ENCODE results near the gene SSX1.
"Not testable (repeated sequence)": the region's sequence is repeated elsewhere in the genome, so short reads cannot be mapped to it uniquely, and the experiment has no call there.

Gene SSX1, protein sequence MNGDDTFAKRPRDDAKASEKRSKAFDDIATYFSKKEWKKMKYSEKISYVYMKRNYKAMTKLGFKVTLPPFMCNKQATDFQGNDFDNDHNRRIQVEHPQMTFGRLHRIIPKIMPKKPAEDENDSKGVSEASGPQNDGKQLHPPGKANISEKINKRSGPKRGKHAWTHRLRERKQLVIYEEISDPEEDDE

GRCh38 chrX:48255062-48255796 is at the start of gene SSX1:
Gene SSX1, plus strand, starts transcription at chrX:48255392. Its CDS starts 1,850 bp downstream, at chrX:48257242.
- not testable (repeated sequence) for DNase-seq

GRCh38 chrX:48214341-48214740 is 40.9 kb upstream of the SSX1 start:
- DNase-seq: not testable (repeated sequence)

DNA sequence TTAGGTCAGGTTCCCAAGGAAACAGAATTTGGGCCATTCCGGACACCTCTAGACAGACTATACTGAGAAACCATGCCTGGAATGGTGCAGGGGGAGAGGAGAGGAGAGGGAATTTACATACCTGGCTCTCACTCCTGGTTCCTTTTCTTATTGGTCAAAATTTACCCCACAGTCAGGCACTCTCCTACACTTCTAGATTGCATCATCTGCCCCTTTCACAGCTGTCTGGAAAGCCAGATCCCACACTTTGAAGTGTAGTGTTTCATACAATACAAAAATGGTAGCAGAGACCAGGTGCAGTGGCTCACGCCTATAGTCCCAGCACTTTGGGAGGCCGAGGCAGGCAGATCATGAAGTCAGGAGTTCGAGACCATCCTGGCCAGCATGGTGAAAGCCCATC is 31.0 kb upstream of the SSX1 start:
- not testable (repeated sequence) for DNase-seq

DNA sequence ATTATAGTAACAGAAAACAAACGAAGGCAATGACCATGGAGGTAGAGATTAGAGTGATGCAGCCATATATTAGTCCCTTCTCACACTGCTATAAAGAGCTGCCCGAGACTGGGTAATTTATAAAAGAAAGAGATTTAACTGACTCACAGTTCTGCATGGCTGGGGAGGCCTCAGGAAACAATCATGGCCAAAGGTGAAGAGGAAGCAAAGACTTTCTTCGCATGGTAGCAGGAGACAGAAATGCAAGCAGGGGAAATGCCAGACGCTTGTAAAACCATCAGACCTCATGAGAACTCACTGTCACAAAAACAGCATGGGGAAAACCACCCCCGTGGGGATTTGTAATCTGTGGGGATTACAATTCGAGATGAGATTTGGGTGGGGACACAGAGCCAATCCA is 2.2 kb upstream of the SSX1 start:
- not testable (repeated sequence) for DNase-seq

GRCh38 chrX:48274365-48274764 is 19.2 kb downstream of the SSX1 start:
- not testable (repeated sequence) for DNase-seq

DNA sequence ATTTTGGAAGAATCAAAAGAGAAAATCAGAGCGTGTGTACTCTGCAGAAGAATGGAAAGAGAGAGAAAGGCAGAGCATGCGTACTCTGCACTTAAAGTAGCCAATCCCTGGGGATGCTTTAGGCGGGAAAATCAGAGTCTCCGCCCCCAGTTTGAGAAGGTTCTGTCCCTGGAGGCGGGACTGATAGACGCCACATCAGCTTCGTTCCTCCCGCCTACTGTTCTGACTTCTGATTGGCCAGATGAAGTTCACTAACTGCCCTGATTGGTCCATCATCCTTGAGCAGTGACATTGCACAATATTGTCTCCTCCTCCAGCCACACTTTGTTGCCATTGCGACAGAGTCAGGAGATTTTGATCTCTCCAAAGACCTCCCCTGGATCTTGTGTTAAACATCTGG is 23.8 kb downstream of the SSX1 start:
- no peak for DNase-seq

DNA sequence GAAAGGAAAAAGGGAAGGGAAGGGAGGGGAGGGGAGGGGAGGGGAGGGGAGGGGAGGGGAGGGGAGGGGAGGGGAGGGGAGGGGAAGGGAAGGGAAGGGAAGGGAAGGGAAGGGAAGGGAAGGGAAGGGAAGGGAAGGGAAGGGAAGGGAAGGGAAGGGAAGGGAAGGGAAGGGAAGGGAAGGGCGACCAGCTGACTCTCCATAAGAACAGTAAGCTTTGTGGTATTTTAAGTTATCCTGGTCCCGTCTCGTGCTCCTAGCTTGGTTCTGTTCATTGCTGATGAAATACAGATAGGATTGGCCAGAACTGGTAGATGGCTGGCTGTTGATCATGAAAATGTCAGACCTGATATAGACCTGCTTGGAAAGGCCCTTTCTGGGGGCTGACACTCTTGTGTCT is 25.5 kb downstream of the SSX1 start:
- not testable (repeated sequence) for DNase-seq

- no peak for DNase-seq
Measured at GRCh38 chrX:48306175-48306574, 51.0 kb downstream of the SSX1 start.

DNA sequence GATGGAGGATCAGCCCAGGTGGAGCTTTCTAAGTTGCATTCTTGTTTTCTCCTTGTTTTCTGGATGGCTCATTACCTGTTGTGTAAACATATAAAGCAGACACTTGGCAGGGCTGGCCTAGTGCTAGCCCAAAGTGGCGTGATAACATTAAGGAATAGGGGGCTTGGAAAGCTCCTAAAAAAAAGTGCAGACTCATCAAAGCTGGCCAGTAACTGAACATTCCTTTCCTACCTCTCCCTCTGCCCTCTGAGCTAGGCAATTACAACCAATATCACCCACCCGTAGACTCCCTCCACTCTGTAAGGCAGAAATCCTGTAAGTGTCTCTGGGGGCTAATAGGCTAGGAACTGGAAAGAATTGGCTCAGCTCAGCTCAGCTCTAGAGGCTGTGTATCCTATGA is 58.8 kb downstream of the SSX1 start:
- not testable (repeated sequence) for DNase-seq
